GM21786 (cell line): ENCODE results near the gene PLD3.
"Not testable (repeated sequence)": the region's sequence is repeated elsewhere in the genome, so short reads cannot be mapped to it uniquely, and the experiment has no call there.

Experiments used
- ATAC-seq: cut with Tn5 transposase; IDR thresholded peaks from one replicate; pipeline ENCODE4 v1.9.1; 2021; ENCODE audit not compliant: unreplicated experiment

PLD3 gene

DNA sequence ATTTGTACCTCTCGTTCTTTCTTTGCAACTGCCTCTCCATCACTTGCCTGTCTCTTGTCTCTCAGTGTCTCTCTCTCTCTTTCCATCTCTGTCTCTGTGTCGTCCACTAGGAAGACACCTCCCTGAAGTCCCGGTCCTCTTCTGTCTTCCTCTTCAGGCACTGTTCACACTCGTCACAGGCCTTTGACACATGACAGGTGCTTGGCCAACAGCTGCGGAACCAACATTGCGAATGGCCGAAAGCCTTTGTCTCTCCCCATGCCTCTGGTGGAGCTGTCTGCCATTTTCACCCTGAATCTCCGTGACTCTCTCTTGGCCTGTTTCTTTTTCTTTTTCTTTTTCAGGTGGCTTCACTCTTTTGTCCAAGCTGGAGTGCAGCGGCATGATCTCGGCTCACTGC lies 38.7 kb downstream of the PLD3 start:
- no peak for ATAC-seq

DNA sequence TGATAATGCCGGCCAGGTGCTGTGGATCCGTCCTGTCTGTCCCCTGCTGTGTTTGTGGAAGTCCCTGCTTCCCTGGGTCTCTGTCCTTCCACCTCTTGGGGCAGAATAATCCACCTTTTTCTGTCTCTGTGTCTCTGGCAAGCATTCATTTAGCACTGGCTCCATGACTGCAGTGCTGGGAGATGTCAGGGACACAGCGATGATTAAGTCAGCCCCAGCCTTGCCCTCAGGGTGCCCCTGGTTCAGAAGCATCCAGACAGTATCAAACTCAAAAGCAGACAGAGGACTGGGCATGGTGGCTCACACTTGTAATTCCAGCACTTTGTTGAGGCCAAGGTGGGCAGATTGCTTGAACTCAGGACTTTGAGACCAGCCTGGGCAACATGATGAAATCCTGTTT lies 40.0 kb downstream of the PLD3 start:
- ATAC-seq, result no peak

DNA sequence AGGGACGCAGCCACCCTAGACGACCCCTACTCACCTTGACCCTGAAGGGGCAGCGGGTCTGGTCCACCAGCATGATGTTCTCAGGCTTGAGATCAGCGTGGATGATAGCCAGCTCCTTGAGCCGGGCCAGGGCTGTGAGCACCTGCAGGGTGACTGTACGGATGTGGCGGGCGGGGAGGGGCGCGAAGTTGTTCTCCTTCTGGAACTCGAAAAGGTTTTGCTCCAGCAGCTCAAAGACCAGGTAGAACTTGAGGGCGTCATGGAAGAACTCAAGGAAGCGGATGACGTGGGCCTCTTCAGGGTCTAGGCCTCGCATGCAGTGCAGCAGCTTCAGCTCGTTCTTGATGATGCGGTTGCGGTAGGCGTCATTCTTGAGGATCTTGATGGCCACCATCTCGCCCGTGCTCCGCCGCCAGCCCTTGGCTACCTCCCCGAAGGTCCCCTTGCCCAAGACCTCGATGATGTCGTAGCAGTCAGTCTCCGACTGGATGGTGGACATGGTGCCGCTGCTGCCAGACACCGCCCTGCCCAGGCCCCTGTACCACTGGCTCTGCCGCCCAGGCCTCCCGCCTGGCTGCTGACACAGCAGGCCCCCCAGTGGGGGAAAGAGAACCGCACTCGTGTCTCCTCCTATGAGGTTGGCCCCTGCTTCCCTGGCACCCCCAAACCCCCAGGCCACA lies 41.0 kb downstream of the PLD3 start:
- ATAC-seq, result no peak

DNA sequence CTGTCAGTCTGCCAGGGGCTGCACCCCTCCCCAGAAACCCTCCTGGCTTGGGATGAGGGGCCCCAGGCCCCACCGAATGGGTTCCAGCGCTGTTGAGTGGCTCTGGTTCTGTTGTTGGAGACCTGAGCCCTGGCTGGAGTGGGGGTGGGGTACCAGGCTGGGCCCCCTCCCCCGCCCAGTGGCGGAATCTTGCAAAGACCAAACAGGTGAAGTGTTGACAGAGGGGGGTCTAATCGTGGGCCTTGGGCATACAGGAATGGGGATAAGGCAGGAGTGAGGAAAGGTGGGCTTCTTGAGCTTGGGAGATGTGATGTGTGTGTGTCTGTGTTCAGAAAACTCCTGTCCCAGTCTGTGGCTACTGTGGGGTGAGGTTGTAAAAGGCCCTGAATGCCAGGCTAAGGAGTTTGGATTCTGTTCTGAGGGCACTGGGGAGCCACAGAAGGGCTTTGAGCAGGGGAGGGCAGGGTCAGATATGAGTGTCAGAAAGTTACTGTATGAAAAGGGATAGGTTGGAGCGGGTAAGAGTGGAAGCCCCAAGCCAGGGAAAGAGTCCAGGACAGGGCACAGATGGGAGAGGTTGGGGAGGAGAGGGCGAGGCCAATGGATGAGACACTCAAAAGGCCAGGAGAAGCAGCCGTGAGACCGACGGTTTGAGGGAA lies 41.7 kb downstream of the PLD3 start, which contains the start of gene HIPK4:
Gene HIPK4, minus strand, starts transcription at position 98 of the 659 bp plus-strand sequence. CDS start 279 bp downstream, outside the sequence.
- no peak for ATAC-seq

DNA sequence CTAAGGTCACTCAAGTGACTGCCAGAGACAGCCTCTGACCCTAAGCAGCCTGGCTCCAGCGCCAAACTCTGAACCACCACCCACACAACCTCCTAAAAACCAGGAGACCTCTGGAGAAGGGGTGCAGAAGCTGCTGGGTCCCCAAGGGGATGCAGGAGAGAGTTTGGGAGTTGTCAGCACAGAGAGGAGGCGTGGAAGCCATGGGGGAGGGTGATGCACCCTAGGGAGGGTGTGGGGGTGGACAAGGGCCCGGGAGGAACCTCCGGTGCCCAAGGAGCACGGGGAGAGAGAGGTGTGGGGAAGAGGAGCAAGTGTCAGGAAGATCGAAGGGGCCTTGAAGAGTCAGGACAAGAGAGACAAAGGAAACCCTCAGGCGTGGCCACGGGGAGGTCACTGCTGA lies 43.6 kb downstream of the PLD3 start:
- no peak for ATAC-seq

DNA sequence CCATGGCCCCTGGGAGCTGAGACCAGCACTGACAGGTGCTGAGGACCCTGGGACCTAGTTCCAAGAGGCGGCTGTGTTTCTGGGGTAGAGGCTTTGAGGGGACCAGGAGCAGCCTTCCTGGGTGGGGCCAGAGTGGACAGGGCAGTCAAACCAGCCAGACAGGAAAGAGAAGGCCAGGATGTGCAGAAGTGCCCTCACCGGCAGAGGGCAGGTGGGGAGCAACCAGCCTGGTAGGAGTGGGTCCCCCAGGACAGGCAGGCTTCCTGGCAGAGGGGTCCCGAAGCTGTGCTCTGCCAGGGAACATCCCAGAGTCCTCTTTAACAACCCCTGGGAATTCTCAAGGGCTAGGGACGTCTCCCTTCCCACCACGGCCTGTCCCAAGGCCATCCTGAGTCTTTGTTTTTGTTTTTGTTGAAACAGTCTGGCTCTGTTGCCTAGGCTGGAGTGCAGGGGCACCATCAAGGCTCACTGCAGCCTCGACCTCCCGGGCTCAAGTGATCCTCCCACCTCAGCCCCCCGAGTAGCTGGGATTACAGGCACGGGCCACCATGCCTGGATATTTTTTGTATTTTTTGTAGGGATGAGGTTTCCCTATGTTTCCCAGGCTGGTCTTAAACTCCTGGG lies 44.5 kb downstream of the PLD3 start:
- no peak for ATAC-seq

DNA sequence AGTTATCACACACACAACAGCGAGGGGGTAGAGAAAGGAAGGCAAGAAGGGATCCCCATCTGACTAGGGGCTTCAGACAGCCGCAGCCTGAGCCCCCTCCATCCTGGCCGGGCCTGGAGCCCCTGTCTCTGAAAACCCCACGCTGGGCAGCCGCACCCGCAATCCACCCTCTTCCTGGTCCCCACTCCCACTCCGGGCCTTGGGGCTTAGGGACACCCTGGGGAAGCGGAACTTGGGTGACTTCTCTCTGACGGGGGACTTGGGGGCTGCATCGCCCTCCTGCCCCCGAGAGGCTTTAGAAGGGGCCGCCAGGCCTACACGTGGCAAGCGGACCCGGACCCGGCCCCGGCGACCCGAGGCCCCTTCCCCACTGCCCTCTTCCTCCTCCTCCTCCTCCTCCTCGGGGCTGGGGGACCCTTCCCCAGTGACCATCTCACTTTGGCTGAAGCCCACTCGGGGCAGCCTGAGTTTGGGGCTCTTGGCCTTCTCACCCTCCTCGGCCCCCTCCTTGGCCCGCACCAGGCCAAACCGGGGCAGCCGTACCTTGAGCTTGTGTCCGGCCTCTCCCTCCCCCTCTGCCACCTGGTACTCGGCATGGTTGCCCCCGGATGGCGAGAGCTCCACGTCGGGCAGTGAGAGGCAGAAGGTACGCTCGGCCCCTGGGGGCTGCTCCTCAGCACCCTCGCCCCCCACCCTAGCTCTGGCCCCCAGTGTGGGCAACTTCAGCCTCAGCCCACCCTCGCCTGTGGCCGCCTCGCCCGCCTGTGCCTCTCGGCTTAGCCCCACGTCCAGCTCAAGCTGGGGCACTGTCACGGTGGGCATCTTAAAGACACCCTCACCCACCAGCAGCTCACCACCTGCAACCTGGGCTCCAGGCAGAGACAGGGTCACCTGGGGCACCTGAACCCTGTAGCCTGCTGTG lies 45.7 kb downstream of the PLD3 start:
- no peak for ATAC-seq

DNA sequence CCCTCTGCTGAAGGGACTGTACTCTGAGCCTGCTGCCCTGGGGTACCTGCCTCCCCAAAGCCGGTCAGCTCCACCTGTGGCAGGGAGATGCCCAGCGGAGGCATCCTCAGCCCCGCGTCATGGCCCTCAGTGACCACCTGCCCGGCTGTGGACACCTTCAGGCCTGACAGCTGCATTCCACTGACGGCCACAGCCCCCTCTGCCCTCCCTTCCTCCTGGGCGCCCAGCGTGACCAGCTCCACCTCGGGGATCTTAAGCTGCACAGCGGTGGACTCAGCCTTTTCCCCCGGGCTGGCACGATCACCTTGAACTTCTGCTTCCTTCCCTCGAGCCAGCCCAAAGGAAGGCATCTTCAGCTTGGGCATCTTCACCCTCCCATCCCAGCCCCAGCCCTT lies 46.3 kb downstream of the PLD3 start:
- ATAC-seq, result no peak

DNA sequence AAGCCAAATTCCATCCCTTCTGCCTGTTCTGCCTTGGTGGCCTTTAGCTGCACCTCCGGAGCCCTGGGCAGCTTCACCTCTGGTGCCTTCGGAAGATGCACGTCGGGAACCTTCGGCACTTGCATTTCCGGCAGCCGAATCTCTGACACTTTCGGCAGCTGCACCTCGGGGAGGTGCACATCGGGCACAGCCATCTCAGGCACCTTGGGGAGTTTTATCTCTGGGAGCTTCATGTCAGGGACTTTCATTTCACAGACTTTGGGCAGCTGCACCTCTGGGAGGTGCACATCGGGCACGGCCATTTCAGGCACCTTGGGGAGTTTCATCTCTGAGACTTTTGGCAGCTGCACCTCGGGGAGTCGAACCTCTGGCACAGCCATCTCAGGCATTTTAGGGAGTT lies 47.5 kb downstream of the PLD3 start:
- no peak for ATAC-seq

DNA sequence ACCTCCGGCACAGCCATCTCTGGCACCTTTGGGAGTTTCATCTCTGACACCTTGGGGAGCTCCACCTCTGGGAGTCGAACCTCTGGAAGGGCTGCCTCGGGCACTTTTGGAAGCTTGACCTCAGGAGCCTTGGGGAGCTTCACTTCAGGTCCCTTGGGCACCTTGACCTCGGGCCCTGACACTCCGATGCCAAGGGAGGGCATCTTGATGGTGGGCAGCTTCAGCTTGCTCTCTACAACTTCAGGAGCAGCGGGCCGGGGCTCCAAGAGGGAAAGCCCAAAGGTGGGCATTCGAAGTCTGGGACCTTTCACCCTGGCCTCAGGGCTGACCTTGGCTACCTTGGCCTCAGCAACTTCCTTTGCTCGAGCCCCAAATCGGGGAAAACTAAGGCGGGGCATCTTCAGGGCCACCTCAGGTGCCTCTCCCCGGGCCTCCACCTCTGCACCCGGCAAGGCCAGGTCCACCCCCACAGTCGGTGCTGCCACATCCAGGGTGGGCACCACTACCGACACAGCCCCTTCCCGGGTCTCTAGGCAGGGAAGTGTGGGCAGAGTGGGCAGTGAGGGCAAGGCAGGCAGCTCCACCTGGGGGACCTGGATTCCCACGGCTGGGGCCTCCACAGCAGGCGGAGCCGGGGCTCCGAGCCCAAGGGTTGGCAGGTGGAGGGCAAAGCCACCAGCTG lies 48.5 kb downstream of the PLD3 start:
- ATAC-seq, result no peak

DNA sequence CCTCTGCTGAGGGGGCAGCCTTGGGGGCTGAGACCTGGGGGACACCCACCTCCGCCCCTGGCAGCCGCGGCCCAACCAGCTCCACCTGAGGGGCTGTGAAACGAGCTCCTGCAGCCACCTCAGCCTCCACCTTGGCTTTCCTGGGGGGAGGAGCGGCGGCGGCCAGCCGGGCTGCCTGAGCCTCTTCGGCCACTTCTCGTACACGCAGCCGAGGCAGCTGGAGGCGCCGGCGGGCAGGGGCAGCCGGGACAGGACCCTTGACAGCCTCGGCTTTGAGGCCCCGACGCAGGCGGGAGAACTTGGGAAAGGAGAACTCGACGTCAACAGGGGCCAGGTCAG lies 49.0 kb downstream of the PLD3 start:
- ATAC-seq, result no peak

DNA sequence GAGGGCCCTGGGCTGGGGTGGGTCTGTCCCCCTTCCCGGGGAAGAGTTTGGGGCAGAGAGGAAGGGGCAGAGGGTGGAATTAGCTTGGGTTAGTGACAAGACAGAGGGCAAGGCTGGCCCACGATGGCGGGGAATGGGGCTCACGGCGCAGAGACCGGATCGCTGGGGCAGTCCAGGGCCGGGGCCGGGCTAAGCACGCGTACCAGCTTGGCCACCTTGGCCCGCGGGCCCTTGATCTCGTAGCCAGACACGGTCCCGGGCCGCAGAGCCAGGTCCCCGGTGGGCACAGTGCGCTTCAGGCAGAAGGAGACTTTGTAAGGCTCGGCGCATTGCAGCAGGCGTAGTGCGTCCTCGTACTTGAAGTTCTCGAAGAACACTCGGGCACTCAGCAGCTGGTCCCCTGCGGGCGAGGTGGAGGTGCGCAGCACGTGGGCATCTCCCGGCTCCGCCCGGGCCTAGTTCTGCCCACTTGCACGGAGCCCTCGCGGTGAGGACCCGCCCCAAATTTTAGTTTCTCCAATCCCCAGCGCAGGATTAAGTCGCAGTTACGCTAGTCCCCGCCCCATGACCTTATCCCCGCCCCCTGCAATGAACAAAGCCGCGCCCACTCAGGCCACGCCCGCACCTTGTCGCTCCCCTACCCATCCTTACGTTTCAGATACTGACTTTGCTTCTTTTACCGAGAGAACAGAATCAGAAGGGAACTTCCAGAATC lies 50.1 kb downstream of the PLD3 start:
- ATAC-seq, result no peak

DNA sequence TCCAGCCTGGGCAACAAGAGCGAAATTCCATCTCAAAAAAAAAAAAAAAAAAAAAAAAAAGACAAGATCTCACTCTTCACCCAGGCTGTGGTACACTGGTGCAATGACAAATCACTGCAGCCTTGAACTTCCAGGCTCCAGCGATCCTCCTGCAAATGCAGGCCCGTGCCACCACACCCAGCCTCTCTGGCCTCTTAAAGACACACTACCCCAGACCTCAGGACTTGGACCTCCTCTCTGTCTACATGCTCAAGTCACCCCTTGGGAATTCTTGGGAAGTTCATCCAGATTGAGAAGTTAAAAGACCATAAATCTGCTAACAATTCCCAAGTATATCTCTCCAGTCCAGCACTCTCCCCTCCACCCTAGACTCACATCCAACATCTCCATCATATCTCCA lies 52.1 kb downstream of the PLD3 start:
- ATAC-seq, result no peak

DNA sequence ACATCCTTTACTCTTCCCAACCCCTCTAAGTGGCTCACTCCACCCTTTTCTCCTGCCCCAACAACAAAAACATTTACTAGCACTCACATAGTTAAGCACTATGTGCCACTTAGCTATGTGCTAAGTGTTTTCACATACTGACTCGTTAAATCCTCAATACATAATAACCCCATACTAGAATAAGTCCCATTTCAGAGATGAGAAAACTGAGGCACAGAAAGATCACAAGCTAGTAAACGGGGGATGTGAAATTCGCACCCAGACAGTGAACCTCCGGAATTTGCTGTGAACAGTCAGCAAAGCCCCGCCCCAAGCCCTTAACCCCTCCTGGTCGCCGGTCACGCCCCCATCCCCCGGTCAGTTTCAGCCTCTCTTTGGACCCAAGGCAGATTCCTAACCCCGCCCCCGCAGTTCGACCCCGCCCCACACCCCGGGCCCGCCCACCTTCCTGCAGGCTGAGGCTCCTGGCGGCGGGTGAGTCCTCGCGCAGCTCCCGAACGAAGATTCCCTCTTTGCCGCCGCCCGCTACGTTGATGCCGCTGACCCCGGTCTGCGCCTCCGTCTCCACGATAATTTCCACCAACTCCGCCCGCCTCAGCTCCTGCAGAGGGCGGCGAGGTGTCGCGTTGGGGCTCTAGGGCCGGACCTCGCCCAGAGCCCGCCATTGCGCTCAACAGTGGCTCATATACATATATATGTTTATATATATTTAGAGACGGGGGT lies 54.9 kb downstream of the PLD3 start:
- peak; percentile 54 for ATAC-seq

DNA sequence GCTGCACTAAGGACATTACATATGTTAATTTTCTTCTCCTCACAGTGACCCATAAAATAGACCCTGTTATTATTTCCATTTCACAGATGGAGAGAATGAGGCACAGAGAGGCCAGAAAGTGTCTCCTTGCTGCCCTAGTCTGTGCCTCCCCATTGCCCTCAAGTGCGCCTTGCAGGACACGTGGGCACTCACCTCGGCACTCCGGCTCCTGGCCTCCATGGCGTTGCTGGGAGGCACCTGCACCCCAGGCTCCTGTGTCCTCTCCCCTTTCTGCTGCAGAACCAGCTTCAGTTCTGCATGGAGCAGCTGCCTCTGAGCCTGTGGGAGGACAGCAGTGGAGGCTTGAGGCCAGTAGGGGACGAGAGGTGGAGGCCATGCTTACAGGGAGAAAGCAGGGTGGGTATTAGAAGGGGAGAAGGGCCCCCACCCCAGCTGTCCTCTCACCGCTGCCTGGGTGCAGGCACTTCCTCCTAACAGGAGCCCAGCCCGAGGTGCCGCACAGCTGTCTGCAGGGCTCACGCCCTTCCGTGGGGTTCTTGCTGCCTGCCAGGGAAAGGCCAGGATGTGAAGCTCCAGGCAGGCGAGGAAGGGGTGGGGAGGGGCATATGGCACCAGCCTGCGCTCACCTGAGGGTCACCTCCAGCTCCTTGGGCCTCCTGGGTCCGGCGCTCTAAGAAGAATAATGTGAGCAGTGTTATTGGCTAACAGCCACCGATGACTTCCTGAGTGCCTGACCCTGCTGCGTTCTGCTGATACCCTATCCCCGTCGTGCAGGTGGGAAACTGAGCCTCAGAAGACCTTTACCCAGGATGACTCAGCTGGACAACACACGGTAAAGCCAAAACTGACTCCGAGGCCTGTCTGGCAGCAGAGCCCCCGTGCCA lies 59.5 kb downstream of the PLD3 start:
- ATAC-seq, result no peak

DNA sequence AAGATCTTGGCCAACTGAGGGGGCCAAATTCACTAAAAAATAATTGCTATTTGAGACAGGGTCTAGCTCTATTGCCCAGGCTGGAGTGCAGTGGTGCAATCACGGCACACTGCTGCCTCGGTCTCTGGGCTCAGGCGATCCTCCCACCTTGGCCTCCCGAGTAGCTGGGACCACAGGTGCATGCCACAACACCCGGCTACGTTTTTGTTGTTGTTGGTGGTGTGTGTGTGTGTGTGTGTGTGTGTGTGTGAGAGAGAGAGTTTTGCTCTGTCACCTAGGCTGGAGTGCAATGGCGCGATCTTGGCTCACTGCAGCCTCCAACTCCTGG lies 60.1 kb downstream of the PLD3 start:
- ATAC-seq, result not testable (repeated sequence)

DNA sequence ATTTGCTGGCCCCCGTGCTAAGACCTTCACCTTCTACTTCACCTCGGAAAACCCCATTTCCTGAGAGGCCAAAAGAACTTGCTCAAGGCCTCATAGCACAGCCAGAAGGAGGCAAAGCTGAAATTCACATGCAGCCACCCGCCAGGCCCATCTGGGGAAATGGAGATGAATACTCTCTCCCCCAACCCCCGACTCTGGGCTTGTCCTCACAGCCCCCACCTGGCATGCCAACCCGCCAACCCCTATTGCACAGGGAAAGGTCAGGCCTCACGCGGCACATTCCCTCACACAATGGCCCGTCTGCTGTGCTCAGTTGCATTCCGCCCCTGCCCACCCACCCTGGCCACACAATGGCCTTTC lies 61.5 kb downstream of the PLD3 start:
- no peak for ATAC-seq

DNA sequence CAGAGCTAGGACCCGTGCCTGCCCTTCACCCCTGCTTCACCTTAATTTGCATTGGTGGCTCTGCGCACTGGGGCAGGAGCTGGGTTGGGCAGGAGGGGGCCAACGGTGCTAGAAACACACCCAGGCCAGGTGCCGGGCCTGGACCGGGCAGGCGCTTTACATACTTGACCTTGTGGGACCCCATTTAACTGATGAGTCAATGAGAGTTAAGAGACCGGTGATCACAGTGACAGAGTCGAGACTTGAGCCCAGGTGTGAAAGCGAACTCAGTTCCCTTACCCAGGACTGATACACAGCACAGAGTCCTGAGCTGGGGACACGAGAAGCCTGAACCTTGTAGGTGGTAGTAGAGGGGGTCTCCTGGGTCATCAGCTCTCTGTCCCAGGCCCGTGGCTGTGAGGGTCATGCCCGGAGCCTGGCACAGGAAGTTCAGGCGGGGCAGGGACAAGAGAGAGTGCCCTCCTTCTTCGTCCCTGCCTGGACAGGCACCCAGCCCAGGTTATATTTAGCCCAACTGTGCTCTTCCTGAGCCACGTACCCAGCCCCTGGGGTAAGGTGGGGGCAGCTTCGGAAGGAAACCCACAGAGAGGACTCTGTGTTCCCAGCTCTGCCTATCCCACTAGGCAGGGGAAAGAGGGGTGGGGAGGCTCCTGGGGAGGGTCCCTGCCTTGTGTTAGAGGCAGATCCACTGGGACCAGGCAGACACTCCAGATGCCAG lies 62.8 kb downstream of the PLD3 start:
- no peak for ATAC-seq
